Breast epithelium (tissue), 3 donors: Measurements from ENCODE around the gene SLC22A13.

Experiments
- CTCF ChIP-seq, 3 donors: fragments of 450-650 bp; IDR thresholded peaks; one replicate each; pipeline ENCODE4 v1.5.1; 2016 to 2017; ENCODE audit warnings: antibody characterized with exemption in 3 of 3, mild to moderate bottlenecking in 3 of 3, moderate library complexity in 3 of 3
- POLR2A ChIP-seq: fragments of 450-650 bp; IDR thresholded peaks from one replicate; pipeline ENCODE4 v1.6.1; 2016; ENCODE audit warnings: antibody characterized with exemption, mild to moderate bottlenecking, moderate library complexity
- POLR2AphosphoS5 ChIP-seq, 3 donors: sonication (generic); formaldehyde crosslinking; IDR thresholded peaks; one replicate each; pipeline ENCODE4 v1.6.1; 2017; ENCODE audit warnings: antibody characterized with exemption in 3 of 3

DNA sequence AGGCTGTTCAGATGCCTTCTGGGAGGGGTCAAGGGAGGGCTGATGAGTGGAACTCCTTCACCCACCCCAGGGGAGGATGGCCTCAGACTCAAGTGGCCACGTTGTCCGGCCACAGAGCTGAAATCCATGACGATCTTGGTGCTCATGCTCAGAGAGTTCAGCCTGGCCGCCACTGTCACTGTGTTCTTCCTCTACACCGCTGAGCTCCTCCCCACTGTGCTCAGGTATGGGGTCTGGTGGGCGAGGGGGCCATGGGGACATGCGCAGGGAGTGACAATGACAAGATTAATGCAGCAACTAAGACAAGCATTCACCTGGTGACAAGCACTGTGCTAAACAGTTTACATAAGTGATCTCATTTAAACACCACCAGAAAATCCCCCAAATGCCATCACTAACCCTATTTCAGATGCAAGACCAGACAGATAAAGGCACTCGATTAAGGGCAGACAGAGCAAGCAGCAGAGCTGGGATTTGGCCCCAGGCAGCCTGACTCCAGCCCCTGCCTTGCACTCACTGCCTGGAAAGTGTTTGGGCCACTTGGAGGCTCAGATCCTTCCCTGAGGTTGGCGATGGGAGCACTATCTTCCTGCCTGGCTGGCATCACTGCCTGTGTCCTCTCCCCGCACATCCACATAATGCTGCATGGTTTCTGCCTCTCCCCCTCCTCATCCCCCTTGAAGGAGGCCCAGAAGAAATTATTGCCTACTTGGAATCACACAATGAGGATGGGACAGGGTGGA lies 50.0 kb downstream of the SLC22A13 start:
- no peak for TF ChIP-seq CTCF (IDR thresholded peaks at IDR 0.05)
- no peak for TF ChIP-seq POLR2AphosphoS5 (IDR thresholded peaks at IDR 0.05)
- TF ChIP-seq POLR2A = no peak
